ENCODE measurements around the gene GPR143.

GRCh38 chrX:9724711-9725110 lies 40.9 kb downstream of the GPR143 start:
- no peak for TF ChIP-seq CTCF (IDR thresholded peaks at IDR 0.05; ENCODE audit: insufficient read depth, low read length)
- no peak for TF ChIP-seq POLR2AphosphoS5 (IDR thresholded peaks at IDR 0.05; ENCODE audit: low read depth)

All from HL-60 (cell line).